ENCODE data around the gene TRAF3IP3. TPM values are rescaled to one million over a fixed set of nuclear protein-coding genes. Genes with fewer than 3 reads are reported as not detected.

Gene TRAF3IP3
- total RNA-seq, 4 donors from 2014 or later: 1.2 to 10.3 (median 1.9) TPM

- TF ChIP-seq POLR2A (IDR thresholded peaks at IDR 0.05): no peak
- TF ChIP-seq CTCF (IDR thresholded peaks at IDR 0.05): no peak
- Histone ChIP-seq H3K9me3 (no peaks in the 10 kb centered on the region), H3K36me3 (no peaks in the 10 kb centered on the region), H3K27me3 (peaks cover 0 to 8% (median 0%) of the 10 kb centered on the region in 4 donors), H3K27ac (peak overlapping the region in 1 of 4 donors; percentile 90), H3K4me1 (peaks cover 4 to 45% (median 14%) of the 10 kb centered on the region in 3 donors), H3K4me3 (no peak overlapping the region)
- 100% methylated on average over 1 of the region's 1 CpG; no CpG with 5 or more reads in 1 of the 2 donors for WGBS, 2 donors
- intact Hi-C loops (cut with DNase I): no loop called here
- DNase-seq: no peak
These were observed 61.8 kb downstream of the TRAF3IP3 start for GRCh38 chr1:209817691-209818090.

GRCh38 chr1:209819058-209819457 lies 63.2 kb downstream of the TRAF3IP3 start:
- no peak for DNase-seq
- TF ChIP-seq CTCF (IDR thresholded peaks at IDR 0.05): no peak
- no peak overlapping the region for H3K27ac ChIP-seq
- H3K4me3 ChIP-seq: no peak overlapping the region
- 55% methylated on average over 1 of the region's 1 CpG for WGBS, 2 donors
- H3K9me3 ChIP-seq: no peaks in the 10 kb centered on the region
- H3K4me1 ChIP-seq: peaks cover 4 to 59% (median 14%) of the 10 kb centered on the region in 3 donors
- no peaks in the 10 kb centered on the region for H3K36me3 ChIP-seq
- intact Hi-C loops (cut with DNase I): no loop called here
- H3K27me3 ChIP-seq: peaks cover 0 to 8% (median 0%) of the 10 kb centered on the region in 4 donors

- intact Hi-C loops (cut with DNase I): no loop called here
- Histone ChIP-seq H3K4me1 (peaks cover 4 to 58% (median 4%) of the 10 kb centered on the region in 3 donors), H3K27ac (peak overlapping the region in 2 of 4 donors; percentile 9 to 30), H3K9me3 (no peaks in the 10 kb centered on the region), H3K4me3 (no peak overlapping the region), H3K36me3 (no peaks in the 10 kb centered on the region), H3K27me3 (peaks cover 0 to 12% (median 0%) of the 10 kb centered on the region in 4 donors)
- WGBS, 2 donors: 36 to 60% methylated on average over 4 of the region's 4 CpGs
- no peak for DNase-seq
- no peak for TF ChIP-seq POLR2A (IDR thresholded peaks at IDR 0.05)
These were observed 65.1 kb downstream of the TRAF3IP3 start for GRCh38 chr1:209820986-209821385.

GRCh38 chr1:209822706-209823105 lies 66.9 kb downstream of the TRAF3IP3 start:
- H3K27me3 ChIP-seq: peaks cover 0 to 14% (median 0%) of the 10 kb centered on the region in 4 donors
- no peaks in the 10 kb centered on the region for H3K9me3 ChIP-seq
- H3K27ac ChIP-seq: peak overlapping the region; percentile 76 to 87 (median 80)
- H3K4me3 ChIP-seq: peak overlapping the region in 2 of 4 donors; percentile 2 to 8
- intact Hi-C loops (cut with DNase I): no loop called here
- WGBS, 2 donors: 50% methylated on average over 7 of the region's 7 CpGs
- TF ChIP-seq POLR2A (IDR thresholded peaks at IDR 0.05): no peak
- TF ChIP-seq CTCF (IDR thresholded peaks at IDR 0.05): no peak
- peaks cover 0 to 59% (median 4%) of the 10 kb centered on the region in 3 donors for H3K4me1 ChIP-seq
- H3K36me3 ChIP-seq: no peaks in the 10 kb centered on the region
- no peak for DNase-seq

- H3K36me3 ChIP-seq: no peaks in the 10 kb centered on the region
- peaks cover 0 to 14% (median 0%) of the 10 kb centered on the region in 4 donors for H3K27me3 ChIP-seq
- intact Hi-C loops (cut with DNase I): no loop called here
- peak overlapping the region; percentile 76 to 87 (median 80) for H3K27ac ChIP-seq
- 18 to 30% methylated on average over 12 of the region's 12 CpGs for WGBS, 2 donors
- peak overlapping the region in 2 of 4 donors; percentile 2 to 8 for H3K4me3 ChIP-seq
- DNase-seq: no peak
- peaks cover 0 to 60% (median 5%) of the 10 kb centered on the region in 3 donors for H3K4me1 ChIP-seq
- TF ChIP-seq CTCF (IDR thresholded peaks at IDR 0.05) (peak in 5 of 6 experiments; percentile 59 to 82 (median 69)), POLR2A (IDR thresholded peaks at IDR 0.05) (no peak)
- H3K9me3 ChIP-seq: no peaks in the 10 kb centered on the region
These were observed 67.5 kb downstream of the TRAF3IP3 start for GRCh38 chr1:209823143-209824041.

Measured in esophagus squamous epithelium (tissue), 5 donors.